ENCODE measurements around the gene APBA3.

The APBA3 gene

GRCh38 chr19:3807131-3807480 lies 45.6 kb upstream of the APBA3 start:
- no peak for ATAC-seq
- TF ChIP-seq ZNF8 (CRISPR knock-in tag; IDR thresholded peaks at IDR 0.05) (no peak), ISL1 (CRISPR knock-in tag; IDR thresholded peaks at IDR 0.05) (no peak)

GRCh38 chr19:3805859-3806258 lies 44.4 kb upstream of the APBA3 start:
- TF ChIP-seq ZFP30 (CRISPR knock-in tag; IDR thresholded peaks at IDR 0.05) (no peak), ESRRG (CRISPR knock-in tag; IDR thresholded peaks at IDR 0.05) (no peak), ZC3H10 (CRISPR knock-in tag; IDR thresholded peaks at IDR 0.05) (no peak), TOX (CRISPR knock-in tag; IDR thresholded peaks at IDR 0.05; ENCODE audit: borderline replicate concordance) (no peak), TSHZ2 (CRISPR knock-in tag; IDR thresholded peaks at IDR 0.05) (no peak), PPARA (CRISPR knock-in tag; IDR thresholded peaks at IDR 0.05; ENCODE audit: borderline replicate concordance) (no peak), ZFP3 (CRISPR knock-in tag; IDR thresholded peaks at IDR 0.05) (no peak), GLIS3 (CRISPR knock-in tag; IDR thresholded peaks at IDR 0.05) (no peak), PATZ1 (CRISPR knock-in tag; IDR thresholded peaks at IDR 0.05; ENCODE audit: borderline replicate concordance) (no peak), OSR1 (CRISPR knock-in tag; IDR thresholded peaks at IDR 0.05) (no peak)
- ATAC-seq, result no peak

- ATAC-seq, result no peak
- no peak for TF ChIP-seq TSHZ2 (CRISPR knock-in tag; IDR thresholded peaks at IDR 0.05)
- TF ChIP-seq OSR1 (CRISPR knock-in tag; IDR thresholded peaks at IDR 0.05), result no peak
- TF ChIP-seq PPARA (CRISPR knock-in tag; IDR thresholded peaks at IDR 0.05; ENCODE audit: borderline replicate concordance), result no peak
- TF ChIP-seq SNAI2 (CRISPR knock-in tag; IDR thresholded peaks at IDR 0.05), result no peak
- no peak for TF ChIP-seq ZNF8 (CRISPR knock-in tag; IDR thresholded peaks at IDR 0.05)
- TF ChIP-seq POU6F1 (CRISPR knock-in tag; IDR thresholded peaks at IDR 0.05; ENCODE audit: borderline replicate concordance, low read depth), result no peak
- TF ChIP-seq TOX (CRISPR knock-in tag; IDR thresholded peaks at IDR 0.05; ENCODE audit: borderline replicate concordance), result no peak
- no peak for TF ChIP-seq CSRNP3 (CRISPR knock-in tag; IDR thresholded peaks at IDR 0.05)
- TF ChIP-seq ZFP30 (CRISPR knock-in tag; IDR thresholded peaks at IDR 0.05), result no peak
- no peak for TF ChIP-seq TCF4 (CRISPR knock-in tag; IDR thresholded peaks at IDR 0.05; ENCODE audit: borderline replicate concordance)
- TF ChIP-seq ARNTL (CRISPR knock-in tag; IDR thresholded peaks at IDR 0.05; ENCODE audit: borderline replicate concordance, low read depth), result no peak
- no peak for TF ChIP-seq ZNF565 (CRISPR knock-in tag; conservative IDR thresholded peaks at IDR 0.05; ENCODE audit: low read depth)
- no peak for TF ChIP-seq ISL1 (CRISPR knock-in tag; IDR thresholded peaks at IDR 0.05)
- TF ChIP-seq ESRRG (CRISPR knock-in tag; IDR thresholded peaks at IDR 0.05), result no peak
These were observed 42.9 kb upstream of the APBA3 start for GRCh38 chr19:3804429-3804828.

Data from SK-N-SH treated with all-trans-retinoic acid at 6 μM for 48 hours (cell line).